Inflammatory macrophage (primary cell): ENCODE results near the gene ATP23.
A peak's percentile ranks its signal among the peaks of the same experiment; 100 is the strongest.

Experiments used
- DNase-seq, 2 donors: peaks; one replicate each; pipeline ENCODE4 v3.0.0-alpha.2; 2020 to 2022
- total RNA-seq, 18 experiments: gene quantifications; one replicate each; lab custom pipeline; 2026; ENCODE audit warnings: mixed read lengths in 6 of 18, inconsistent platforms in 2 of 18; lab: John Stamatoyannopoulos, UW

ATP23 gene
- total RNA-seq = 0.52 to 9.4 (median 4.3) reads per million in 18 experiments

GRCh38 chr12:57941165-57941894, at the start of gene ATP23:
ATP23 (plus strand) TSS chr12:57941567; CDS start chr12:57941702, 135 bp downstream.
- DNase-seq = peak; percentile 94 to 97

DNA sequence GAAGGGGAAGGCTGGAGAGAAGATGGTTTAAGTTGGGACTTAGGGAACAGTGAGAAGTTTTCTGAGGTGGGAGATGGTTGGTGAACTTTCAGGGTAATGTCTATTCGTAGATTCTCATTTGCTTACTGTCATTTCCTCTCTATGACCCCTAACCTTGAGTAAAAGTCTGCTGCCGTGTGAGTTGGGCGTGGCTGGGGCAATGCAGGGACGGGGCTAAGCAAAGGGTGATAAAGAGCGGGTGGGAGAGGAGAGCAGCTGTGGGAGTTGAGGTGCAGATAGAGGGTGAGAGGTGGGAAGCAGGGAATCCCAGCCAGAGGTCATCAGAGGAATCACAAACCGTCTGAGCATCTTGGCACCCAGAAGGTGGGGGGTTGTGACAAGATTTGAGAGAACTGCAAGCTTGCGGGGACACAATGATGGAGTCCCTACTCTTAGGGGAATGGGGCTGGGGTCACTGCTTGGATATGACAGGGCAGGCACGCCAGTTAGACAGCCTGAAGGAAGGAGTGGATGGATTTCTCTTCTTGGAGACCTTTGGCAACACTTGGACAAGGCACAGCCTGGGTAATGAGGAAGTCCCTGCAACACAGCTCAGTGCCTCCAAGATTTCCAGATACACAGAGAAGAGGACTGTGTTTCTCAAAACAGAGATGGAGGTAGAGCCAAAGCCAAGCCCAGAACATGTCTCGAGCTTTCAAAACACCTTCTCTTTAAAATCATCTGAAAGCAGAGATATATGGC, 49.0 kb upstream of the ATP23 start:
- peak; percentile 36 to 45 for DNase-seq

GRCh38 chr12:57893431-57894353, 47.7 kb upstream of the ATP23 start:
- DNase-seq = peak; percentile 67 to 69

DNA sequence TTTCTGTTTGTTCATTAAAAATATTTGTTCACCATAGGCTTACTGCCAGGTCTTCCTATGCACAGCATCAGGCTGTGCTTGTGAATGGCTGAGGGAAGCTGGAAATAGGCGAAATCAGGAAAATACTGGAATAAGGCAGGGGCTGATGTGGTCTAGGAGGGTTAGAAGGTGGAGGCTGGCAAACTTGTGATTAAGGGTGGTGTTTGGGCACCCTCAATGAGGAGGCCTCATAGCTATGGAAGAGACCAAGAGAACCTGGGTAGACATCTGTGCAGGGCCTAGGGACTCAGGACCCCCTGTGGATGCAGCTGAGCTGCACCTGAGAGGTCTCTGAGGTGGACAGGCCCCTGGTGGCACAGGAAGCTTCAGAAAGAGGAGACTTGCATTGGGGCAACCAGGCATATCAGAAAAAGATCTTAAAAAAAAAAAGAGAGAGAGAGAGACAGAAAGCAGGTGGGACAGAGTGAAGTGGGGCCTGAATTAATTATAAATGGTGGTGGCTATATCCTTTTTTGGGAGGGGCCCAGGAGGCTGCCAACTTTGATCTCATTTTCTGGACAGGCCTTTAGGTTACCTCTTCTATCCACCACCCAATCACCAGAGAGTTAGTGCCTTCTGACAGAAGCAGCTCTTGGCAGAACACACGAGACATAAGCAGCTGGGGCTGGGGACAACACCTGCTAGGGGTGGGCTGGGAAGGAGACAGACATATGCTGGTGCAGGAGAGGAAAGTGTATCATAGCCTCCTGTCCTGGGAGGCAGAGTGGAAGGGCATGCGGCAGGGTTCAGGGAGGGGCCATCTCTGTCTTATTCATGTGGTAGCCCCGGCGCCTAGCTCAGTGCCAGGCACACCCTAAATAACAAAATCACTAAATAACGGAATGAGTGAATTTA, 46.7 kb upstream of the ATP23 start:
- DNase-seq = no peak

DNA sequence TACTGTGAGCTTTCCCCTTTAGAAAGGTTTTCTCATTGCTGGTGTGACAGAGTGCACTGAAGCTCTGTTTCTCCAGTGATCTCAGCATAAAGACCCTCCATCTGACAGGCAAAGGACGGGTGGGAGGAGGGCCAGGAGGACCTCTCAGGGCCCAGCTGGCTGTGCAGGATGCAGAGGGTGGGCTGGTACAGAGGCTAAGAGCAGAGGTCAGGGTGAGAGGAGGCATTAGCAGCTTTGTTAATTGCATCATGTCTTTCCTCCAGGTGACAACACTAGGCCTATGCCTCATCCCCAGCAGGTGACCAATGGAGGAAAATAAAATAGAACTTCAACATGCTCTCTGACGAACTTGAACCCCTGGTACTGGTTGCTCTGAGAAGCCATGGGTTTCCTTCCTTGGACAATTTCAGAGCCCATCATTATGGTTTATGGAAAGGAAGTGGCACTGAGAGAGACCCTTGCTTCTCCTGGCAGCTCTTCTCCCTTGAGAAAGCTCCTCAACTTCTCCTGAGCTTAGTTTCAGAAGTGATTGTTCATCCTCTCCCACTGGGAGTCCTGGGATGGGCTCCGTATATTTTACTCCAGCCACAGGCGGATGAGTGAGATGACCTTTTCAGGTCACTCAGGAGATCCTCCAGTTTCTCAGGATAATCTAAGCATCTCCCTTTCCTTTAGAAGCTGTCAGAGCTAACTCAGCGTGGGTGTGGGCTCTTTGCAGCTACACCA, 45.8 kb upstream of the ATP23 start:
- DNase-seq = no peak

- no peak for DNase-seq
Observed at GRCh38 chr12:57896115-57896433, 45.3 kb upstream of the ATP23 start.

DNA sequence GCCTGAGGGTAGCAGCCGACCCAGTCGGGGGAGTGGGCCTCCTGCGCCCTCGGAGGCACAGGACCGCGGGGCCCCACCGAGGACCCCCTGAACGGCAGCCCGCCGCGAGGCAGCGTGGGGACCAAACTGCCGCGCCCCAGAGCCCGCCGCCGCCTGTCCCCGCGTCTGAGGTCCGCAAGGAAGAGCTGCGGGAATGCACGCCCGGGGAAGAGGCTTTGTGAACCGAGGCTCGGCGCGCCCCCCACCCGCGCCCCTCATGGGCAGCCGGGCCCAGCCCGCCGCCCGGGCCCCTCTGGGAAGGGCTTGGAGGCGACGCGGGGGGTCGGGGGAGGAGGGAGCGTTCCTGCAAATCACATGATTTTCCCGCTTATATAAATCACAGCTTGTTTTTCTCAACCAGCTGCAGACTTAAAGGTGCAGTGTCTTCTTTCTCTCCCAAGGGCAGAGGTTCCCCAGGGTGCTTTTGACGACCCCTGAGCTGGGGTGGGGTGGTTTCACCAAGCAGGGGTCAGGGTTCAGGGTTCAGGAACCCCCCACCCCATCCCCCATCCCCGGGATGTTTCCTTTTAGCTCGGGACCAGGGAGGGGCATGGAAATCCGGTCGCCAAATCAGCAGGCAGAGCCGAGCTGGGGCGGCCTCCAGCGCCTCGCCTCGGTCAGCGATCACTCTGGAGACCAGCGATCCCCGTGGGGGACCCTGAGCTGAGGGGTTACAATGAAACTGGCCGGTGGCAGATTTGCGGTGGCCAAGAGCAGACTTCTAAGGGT, 44.7 kb upstream of the ATP23 start:
- DNase-seq = no peak

GRCh38 chr12:57897286-57897974, 43.9 kb upstream of the ATP23 start:
- no peak for DNase-seq

- DNase-seq = no peak
Observed at GRCh38 chr12:57898308-57898970, 42.9 kb upstream of the ATP23 start.

DNA sequence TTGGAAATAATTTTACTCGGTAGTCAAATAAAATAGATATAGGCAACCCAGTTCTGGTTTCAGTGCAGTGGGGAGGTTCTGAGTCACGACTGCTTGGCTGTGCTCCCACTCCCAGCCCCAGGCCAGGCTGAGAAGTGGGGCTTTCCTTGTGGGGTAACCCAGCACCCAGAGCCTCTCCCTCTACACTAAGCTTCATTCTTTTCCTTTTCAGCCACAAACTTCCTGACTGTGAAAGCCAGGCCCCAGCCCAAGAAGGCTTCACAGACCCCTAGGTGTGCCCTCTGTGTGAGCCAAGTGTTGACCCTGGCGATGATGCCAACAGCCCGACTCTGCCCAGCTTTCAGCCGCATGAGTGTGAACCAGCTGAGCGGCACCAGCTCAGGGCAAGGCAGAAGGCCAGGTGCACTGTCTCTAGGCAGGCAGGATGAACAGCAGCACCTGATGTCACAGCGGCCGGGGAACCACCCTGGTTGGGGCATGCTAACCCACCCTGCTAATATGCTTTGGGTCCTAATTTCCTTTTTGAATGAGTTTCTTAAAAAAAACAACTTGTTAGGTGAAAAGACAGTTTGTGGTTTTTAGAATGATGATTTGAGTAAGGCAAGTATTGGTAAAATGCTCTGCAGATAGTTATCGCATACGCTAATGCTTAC, 42.2 kb upstream of the ATP23 start:
- DNase-seq = no peak

GRCh38 chr12:57902478-57902969, 38.8 kb upstream of the ATP23 start:
- peak; percentile 25 to 39 for DNase-seq

- DNase-seq = no peak
Observed at GRCh38 chr12:57904426-57904825, 36.9 kb upstream of the ATP23 start.

- DNase-seq = peak; percentile 86 to 91
Observed at GRCh38 chr12:57904848-57905811, 36.2 kb upstream of the ATP23 start.

DNA sequence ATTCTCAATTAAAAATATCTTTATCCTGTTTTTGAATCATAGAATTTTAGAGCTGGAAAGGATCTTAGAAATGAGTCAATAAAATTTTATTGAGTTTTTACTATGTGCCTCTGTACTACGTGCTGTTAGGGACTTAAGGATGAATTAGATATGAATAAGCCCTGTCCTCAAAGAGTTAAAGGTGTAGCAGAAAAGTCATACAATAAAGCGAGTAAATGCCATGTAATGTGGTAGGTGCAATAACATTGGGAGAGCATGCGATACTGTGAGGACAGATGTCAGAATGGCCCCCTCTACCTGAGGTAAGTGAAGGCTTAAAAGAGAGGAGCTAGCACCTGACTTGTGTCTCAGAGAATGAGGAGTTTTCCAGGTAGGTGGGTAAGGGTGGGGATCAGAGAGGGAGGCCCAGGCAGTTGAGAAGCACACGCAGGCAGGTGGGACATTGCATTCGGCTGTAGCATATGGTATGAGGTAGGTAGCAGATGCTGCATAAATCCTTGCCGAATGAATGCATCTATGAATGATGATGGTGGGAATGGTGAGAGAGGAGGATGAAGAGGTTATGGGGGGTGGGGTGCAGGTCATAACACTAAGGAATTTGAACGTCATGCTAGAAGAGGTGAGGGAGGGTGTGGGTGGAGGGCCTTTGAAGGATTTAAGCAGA, 35.4 kb upstream of the ATP23 start:
- DNase-seq = no peak

GRCh38 chr12:57906821-57907220, 34.5 kb upstream of the ATP23 start:
- no peak for DNase-seq

DNA sequence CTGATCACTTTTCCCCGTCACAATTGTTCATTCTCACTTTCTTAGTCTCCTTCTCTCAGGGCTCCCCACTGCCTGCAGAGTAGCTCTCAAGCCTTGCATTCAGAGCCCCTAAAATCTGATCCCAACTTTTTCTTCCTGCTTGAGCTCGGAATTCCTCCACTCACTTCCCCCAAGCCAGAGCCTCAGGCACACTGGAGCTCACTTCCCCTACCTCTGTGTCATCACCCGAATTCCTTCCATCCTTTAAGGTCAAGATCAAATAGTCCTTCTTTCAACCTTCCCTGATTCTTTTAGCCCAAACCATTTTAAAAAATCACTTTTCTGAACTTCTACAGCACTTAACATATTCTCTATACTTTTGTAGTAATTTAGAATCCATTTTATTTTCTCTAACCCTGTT, 34.1 kb upstream of the ATP23 start:
- DNase-seq = no peak

GRCh38 chr12:57908511-57908910, 32.9 kb upstream of the ATP23 start:
- DNase-seq = no peak
